Right lobe of liver (tissue), 6 donors: ENCODE data around the gene DNM1. TPM values are rescaled to one million over a fixed set of nuclear protein-coding genes. Genes with fewer than 3 reads are reported as not detected.
A peak's percentile ranks its signal among the peaks of the same experiment; 100 is the strongest.

Experiments
- ATAC-seq, 4 donors: fragments of 200-7000 bp; cut with Tn5 transposase; one replicate each; pipeline ENCODE4 v1.9.1; 2020; ENCODE audit warnings: mild to moderate bottlenecking in 4 of 4, moderate library complexity in 4 of 4
- DNase-seq, 3 donors: peaks; one replicate each; pipeline ENCODE4 v3.0.0-alpha.2; 2020
- H3K27ac ChIP-seq, 3 donors: fragments of 200-600 bp; one replicate each; pipeline ENCODE4 v1.8.0; 2022
- H3K27me3 ChIP-seq, 2 donors: fragments of 200-600 bp; one replicate each; pipeline ENCODE4 v1.8.0; 2022
- H3K36me3 ChIP-seq, 4 donors: fragments of 200-600 bp; sonication (generic) in 1 of 4; one replicate each; pipeline versions ENCODE4 v1.5.1 to v1.8.0; 2017 to 2022; ENCODE audit warnings: control low read depth in 1 of 4
- H3K4me1 ChIP-seq, 4 donors: fragments of 200-600 bp; sonication (generic) in 1 of 4; one replicate each; pipeline versions ENCODE4 v1.5.1 to v1.8.0; 2017 to 2022; ENCODE audit warnings: control low read depth in 1 of 4
- H3K4me3 ChIP-seq, 3 donors: fragments of 200-600 bp; one replicate each; pipeline ENCODE4 v1.8.0; 2022
- H3K9me3 ChIP-seq, 4 donors: fragments of 200-600 bp; sonication (generic) in 1 of 4; one replicate each; pipeline versions ENCODE4 v1.5.1 to v1.8.0; 2017 to 2022; ENCODE audit warnings: control low read depth in 1 of 4
- POLR2A ChIP-seq: fragments of 450-650 bp; IDR thresholded peaks from one replicate; pipeline ENCODE4 v1.6.1; 2017; ENCODE audit warnings: antibody characterized with exemption, mild to moderate bottlenecking
- WGBS: methylation state at CpG from one replicate; pipeline ENCODE4 v1.1.6; 2018; ENCODE audit warnings: low coverage, low lambda C conversion rate; ENCODE audit not compliant: insufficient coverage; ENCODE audit errors: missing lambda C conversion rate; 5-methylcytosine and 5-hydroxymethylcytosine counted together
- intact Hi-C, 2 donors: fragments of 100-400 bp; cut with DNase I; formaldehyde crosslinking; loops; one replicate each; pipeline versions ENCODE4 v1.11.2 to v1.14.1; 2022
- total RNA-seq, 6 experiments: library from RNA; depleted of rRNA in 2 of 6; stranded (reverse); fragments of >200 nt in 2 of 6; fragmentation: NEBNext Ultra II Directional in 3 of 6; extraction: Animal tissue kit (Norgen Biotek cat#: 25700) in 3 of 6; gene quantifications; one replicate each; pipeline versions ENCODE4 v1.1.0 to v1.2.4, GENCODE V29; 2016 to 2023
- TF ChIP-seq, protein P1 (sequence below), 4 donors: fragments of 200-600 bp in 3 of 4; fragments of 450-650 bp in 1 of 4; IDR thresholded peaks; one replicate each; pipeline versions ENCODE4 v1.5.1 to v1.8.0; 2016 to 2022; ENCODE audit warnings: antibody characterized with exemption in 4 of 4, mild to moderate bottlenecking in 2 of 4
- donor health status: DM: no; HTN: yes; CAD: no.
- donor health status: DM: no; HTN: no; CAD: no.
- donor health status: DM: no; HTN: no; CAD: no.
- donor health status: DM: no; HTN: yes; CAD: no.
- donor health status: DM: no; HTN: yes; CAD: no.

The DNM1 gene
- total RNA-seq, 6 experiments from 2014 or later = 0.43 to 3.1 (median 1.8) TPM

DNA sequence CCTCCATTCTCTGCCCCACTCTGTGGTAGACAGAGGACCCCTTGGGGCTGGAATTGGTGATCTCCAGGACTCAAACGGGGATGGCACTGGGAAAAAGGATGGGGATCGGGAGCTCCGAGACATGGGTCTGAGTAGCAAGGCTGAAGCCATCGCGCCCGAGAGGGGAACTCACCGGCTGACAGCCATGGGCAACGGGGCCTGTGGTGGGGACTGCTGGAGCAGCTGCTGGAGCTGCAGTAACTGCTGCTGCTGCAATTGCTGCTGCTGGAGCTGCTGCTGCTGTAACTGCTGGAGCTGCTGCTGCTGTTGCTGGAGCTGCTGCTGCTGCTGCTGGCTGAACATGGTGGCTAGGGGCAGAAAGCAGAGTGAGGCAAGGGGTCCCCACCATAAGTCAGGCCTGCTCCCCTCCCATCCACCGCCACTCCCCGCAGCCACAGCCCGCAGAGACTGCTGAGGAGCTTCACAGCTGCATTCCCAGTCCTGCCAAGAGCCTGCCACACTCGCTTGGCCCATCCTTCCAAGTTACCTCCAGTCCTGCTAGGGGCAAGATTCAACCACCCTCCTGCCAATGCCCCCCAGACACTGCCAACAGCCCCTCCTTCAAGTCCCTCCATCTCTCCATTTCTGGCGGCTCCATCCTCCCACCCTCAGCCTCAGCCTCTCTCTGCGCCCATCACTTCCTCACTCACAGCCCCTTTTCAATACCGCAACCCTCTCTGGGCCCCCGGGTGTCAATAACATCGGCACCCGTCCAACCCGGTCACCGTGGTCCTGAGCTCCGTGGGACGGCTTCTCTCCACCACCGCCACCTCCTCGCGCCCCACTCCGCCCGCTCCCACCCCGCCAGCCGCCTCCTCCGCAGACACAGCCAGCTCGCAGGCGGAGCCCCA, 12.4 kb upstream of the DNM1 start:
- intact Hi-C loops = no loop called here
- 29% methylated on average over 15 of the region's 32 CpGs for WGBS
- no peaks in the 10 kb centered on the region for H3K27me3 ChIP-seq
- no peaks in the 10 kb centered on the region for H3K9me3 ChIP-seq
- DNase-seq (peak in 1 of 3 donors; percentile 64), ATAC-seq (peak; percentile 3 to 17 (median 5))
- H3K27ac ChIP-seq = peak overlapping the region; percentile 67 to 88 (median 70)
- peaks cover 0 to 10% (median 0%) of the 10 kb centered on the region in 4 donors for H3K36me3 ChIP-seq
- H3K4me1 ChIP-seq = peaks cover 0 to 17% (median 5%) of the 10 kb centered on the region in 4 donors
- H3K4me3 ChIP-seq = peak overlapping the region; percentile 93 to 98 (median 97)
- no peak for TF ChIP-seq POLR2A
- TF ChIP-seq, protein P1, sequence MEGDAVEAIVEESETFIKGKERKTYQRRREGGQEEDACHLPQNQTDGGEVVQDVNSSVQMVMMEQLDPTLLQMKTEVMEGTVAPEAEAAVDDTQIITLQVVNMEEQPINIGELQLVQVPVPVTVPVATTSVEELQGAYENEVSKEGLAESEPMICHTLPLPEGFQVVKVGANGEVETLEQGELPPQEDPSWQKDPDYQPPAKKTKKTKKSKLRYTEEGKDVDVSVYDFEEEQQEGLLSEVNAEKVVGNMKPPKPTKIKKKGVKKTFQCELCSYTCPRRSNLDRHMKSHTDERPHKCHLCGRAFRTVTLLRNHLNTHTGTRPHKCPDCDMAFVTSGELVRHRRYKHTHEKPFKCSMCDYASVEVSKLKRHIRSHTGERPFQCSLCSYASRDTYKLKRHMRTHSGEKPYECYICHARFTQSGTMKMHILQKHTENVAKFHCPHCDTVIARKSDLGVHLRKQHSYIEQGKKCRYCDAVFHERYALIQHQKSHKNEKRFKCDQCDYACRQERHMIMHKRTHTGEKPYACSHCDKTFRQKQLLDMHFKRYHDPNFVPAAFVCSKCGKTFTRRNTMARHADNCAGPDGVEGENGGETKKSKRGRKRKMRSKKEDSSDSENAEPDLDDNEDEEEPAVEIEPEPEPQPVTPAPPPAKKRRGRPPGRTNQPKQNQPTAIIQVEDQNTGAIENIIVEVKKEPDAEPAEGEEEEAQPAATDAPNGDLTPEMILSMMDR (IDR thresholded peaks at IDR 0.05) = no peak

DNA sequence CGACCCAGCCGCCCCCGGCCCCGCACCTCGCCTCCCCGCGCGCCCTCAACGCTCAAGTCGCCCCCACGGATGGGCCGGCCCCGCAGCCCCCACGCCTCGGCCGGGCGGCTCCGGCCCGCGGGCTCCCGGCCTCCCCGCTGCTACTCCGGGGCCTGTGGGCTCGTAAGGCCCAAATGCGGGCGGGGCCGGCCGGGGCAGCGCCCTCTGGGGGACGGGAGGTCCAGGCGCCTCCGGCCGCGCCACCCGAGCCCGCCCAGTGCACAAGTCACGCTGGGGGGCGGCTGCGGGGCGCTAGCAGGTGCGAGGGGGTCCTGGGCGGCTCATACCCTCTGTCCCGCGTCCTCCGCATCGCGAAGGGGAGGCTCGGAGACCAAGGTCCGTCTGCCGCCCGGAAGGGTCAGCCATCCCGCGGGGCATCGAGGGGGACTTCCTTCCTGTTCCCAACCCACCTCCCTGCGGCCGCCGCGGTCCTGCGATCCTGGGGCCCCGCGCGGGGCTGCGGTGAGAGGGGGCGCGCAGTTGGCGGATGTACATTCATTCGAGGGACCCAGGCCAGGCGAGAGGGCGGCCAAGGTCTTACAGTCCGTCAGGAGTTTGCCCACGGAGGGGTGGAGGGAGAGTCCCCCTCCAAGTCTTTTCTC, 11.7 kb upstream of the DNM1 start, which contains the start of gene CIZ1:
TSS of gene CIZ1 (minus strand) at position 167 of the 641 bp plus-strand sequence. CDS start 715 bp downstream, outside the sequence.
- Histone ChIP-seq H3K27me3 (no peaks in the 10 kb centered on the region), H3K9me3 (no peaks in the 10 kb centered on the region), H3K27ac (peak within 1 kb of the TSS; percentile 67 to 88 (median 70)), H3K4me3 (peak within 1 kb of the TSS; percentile 93 to 98 (median 97)), H3K36me3 (peaks cover 0 to 10% (median 0%) of the 10 kb centered on the region in 4 donors), H3K4me1 (peaks cover 0 to 17% (median 5%) of the 10 kb centered on the region in 4 donors)
- ATAC-seq = peak; percentile 86 to 97 (median 91)
- TF ChIP-seq, protein P1 (IDR thresholded peaks at IDR 0.05) = peak; percentile 66 to 92 (median 84)
- peak; percentile 66 for TF ChIP-seq POLR2A
- intact Hi-C loops = no loop called here
- DNase-seq = peak; percentile 79 to 83 (median 83)
- 0% methylated on average over 3 of the region's 71 CpGs for WGBS

DNA sequence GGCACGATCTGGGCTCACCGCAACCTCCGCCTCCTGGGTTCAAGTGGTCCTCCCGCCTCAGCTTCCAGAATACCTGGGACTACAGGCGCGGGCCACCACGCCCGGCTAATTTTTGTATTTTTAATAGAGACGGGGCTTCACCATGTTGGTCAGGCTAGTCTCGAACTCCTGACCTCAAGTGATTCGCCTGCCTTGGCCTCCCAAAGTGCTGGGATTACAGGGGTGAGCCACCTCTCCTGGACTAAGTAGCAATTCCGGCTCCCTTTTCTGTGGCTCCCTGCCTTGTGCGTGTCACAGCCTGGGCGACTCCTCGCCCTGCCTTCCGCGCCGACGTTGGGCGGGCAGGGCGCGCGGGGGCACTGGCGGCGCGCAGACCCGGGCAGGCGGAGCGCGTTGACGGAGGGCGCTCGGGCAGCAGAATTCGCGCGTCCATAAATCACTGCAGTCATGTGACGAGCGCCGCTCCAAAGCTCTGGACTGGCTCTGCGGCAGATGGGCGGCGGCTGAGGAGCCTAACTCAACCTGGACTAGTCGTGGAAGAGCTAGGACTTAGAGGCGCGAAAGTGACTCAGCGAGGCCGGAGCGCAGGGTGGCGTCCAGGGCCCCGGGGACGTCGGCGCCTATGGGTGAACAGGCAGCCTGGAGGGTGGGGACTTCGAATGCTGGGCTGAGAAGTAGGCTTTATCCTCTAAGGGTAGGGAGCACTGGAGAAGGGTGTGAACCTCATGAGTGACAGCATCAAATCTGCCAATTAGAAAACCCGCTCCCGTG, 10.4 kb upstream of the DNM1 start:
- TF ChIP-seq, protein P1 (IDR thresholded peaks at IDR 0.05) = peak in 2 of 4 donors; percentile 22 to 63
- peak; percentile 39 for TF ChIP-seq POLR2A
- peaks cover 0 to 4% (median 0%) of the 10 kb centered on the region in 4 donors for H3K36me3 ChIP-seq
- H3K9me3 ChIP-seq = no peaks in the 10 kb centered on the region
- peak overlapping the region in 2 of 3 donors; percentile 43 to 88 for H3K27ac ChIP-seq
- H3K4me3 ChIP-seq = peak overlapping the region; percentile 93 to 98 (median 97)
- peaks cover 0 to 17% (median 5%) of the 10 kb centered on the region in 4 donors for H3K4me1 ChIP-seq
- peak; percentile 78 to 86 (median 81) for DNase-seq
- ATAC-seq = peak; percentile 58 to 85 (median 77)
- intact Hi-C loops = no loop called here
- no peaks in the 10 kb centered on the region for H3K27me3 ChIP-seq
- WGBS = 57% methylated on average over 20 of the region's 56 CpGs

DNA sequence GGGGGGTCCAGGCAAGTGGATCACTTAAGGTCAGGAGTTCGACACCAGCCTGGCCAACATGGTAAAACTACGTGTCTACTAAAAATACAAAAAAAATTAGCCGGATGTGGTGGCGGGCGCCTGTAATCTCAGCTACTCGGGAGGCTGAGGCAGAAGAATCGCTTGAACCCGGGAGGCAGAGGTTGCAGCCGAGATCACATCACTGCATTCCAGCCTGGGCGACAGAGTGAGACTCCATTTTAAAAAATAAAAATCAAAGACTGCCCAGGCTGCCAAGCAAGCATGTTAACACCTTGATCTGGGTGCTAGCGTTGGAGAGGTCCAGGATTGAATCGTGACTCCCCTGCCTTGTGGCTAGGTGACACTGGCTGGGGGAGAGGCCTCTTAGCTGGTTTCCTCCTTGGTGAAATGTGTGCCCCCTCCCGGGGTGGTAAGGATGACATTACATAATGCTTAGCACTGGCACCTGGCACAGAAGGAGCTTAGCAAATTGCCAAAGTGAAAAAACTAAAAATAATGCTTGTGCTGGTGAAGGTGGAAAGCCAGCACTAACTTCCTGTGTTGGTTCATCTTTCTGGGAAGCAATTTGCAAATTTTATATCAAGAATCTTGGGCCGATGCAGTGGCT, 9.6 kb upstream of the DNM1 start:
- peaks cover 0 to 17% (median 5%) of the 10 kb centered on the region in 4 donors for H3K4me1 ChIP-seq
- intact Hi-C loops = no loop called here
- ATAC-seq (no peak), DNase-seq (no peak)
- WGBS = 88% methylated on average over 12 of the region's 14 CpGs
- peaks cover 0 to 4% (median 0%) of the 10 kb centered on the region in 4 donors for H3K36me3 ChIP-seq
- H3K27ac ChIP-seq = no peak overlapping the region
- no peaks in the 10 kb centered on the region for H3K9me3 ChIP-seq
- H3K27me3 ChIP-seq = no peaks in the 10 kb centered on the region
- TF ChIP-seq POLR2A = no peak
- TF ChIP-seq, protein P1 (IDR thresholded peaks at IDR 0.05) = no peak
- H3K4me3 ChIP-seq = no peak overlapping the region
